Measurements from ENCODE around the gene ZNF273.

Gene ZNF273

DNA sequence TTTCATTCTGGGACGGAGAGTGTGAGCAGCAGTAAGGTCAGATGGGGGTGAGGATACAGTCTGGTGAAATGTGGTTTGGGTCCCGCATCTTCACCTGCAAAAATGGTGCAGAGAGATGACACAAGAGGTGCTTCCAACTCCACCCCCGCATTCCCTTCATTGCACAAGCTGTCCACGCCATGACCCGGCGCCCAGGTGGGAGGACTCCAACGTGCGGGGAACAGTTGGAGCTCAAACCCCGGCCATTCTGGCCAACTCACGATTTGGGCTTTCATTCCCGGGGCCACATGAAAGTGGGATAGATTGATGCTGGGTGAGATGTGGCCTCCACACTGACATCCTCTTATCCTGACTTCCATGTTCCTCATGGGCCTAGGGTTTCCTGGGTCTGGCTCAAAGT is 34.6 kb upstream of the ZNF273 start:
- TF ChIP-seq, protein P1, sequence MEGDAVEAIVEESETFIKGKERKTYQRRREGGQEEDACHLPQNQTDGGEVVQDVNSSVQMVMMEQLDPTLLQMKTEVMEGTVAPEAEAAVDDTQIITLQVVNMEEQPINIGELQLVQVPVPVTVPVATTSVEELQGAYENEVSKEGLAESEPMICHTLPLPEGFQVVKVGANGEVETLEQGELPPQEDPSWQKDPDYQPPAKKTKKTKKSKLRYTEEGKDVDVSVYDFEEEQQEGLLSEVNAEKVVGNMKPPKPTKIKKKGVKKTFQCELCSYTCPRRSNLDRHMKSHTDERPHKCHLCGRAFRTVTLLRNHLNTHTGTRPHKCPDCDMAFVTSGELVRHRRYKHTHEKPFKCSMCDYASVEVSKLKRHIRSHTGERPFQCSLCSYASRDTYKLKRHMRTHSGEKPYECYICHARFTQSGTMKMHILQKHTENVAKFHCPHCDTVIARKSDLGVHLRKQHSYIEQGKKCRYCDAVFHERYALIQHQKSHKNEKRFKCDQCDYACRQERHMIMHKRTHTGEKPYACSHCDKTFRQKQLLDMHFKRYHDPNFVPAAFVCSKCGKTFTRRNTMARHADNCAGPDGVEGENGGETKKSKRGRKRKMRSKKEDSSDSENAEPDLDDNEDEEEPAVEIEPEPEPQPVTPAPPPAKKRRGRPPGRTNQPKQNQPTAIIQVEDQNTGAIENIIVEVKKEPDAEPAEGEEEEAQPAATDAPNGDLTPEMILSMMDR (IDR thresholded peaks at IDR 0.05; ENCODE audit: low read depth, low read length): no peak
- DNase-seq (ENCODE audit: extremely low read depth, low read depth): no peak

DNA sequence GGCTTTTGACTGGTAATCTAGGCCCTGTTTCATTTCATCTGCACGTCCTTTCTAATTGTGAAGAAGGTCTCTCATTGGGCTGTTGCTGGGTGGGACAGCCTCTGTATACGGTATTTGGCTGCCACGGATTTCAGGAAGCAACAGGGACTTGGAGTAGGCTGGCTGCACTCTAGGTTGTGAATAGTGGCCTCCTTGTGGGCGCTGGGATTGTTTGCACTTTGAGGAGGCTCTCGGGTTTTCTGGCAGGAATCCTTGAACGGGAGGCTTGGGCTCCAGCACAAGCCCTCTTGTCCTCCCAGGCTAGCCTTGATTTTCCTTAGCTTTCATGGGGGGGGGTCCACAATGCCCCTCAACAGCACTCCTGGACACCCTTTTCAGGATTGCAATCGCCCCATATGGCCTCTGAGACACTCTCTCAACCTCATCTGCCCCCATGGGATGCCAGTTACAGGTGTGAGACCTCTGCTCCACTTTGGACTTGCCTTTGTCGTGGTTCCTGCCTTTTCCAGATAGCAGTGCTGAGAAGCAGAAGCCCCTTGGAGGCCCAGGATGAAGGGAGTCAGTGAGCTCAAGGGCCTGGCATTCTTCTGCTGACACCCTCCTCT is 33.9 kb upstream of the ZNF273 start:
- no peak for DNase-seq (ENCODE audit: extremely low read depth, low read depth)

DNA sequence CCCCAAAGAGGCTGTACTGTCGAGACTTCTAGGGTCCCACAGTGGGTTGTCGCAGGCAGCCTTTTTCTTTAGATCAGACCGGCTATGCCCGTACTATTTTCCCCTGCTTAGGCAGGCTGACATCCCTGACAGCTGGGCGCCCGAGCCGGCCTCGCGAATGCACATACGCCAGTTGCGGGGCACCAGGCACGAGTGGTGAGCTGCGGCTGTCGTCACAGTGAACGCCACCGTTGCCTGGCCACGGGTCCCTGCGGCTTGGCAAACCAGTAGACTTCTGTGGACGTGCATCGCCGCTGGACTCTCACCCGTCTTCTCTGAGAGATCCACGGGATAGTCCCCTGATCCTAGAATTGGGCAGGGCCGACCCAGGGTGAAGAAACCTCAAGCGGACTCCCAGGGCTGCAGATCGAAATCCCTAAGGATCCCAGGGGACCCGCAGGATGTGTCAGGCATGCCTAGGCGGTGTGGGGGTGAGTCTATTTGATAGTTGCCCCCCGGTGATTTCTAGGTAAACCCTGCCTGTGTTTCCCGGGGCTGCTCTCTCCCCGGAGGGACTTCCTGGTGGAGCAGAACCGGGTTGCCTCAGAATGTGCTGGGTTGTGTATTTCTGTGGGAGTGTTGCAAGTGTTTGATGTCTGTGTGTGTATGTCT is 33.0 kb upstream of the ZNF273 start:
- DNase-seq (ENCODE audit: extremely low read depth, low read depth): no peak
- TF ChIP-seq, protein P1 (IDR thresholded peaks at IDR 0.05; ENCODE audit: low read depth, low read length): no peak

More for the DNA sequence above, 33.9 kb upstream of the ZNF273 start:
- TF ChIP-seq, protein P1 (IDR thresholded peaks at IDR 0.05; ENCODE audit: low read depth, low read length): no peak

DNA sequence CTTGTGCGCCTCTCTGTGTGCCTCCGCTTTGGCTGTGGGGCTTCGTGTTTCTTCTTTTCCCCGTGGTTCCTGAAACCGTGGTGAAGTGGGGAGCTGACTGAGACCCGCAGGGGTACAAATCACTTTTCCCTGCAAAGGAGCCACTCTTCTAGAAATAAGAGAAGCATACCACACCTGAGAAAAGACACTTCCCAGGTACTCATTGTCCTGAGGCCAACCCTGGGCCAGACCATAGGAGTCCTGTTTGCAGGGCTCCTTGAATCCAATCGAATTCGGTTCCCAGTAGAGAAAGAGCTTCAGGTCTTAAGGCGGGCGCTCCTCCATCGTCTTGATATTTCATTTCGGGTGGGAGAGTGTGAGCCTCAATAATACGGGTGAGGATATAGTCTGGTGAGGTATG is 32.4 kb upstream of the ZNF273 start:
- no peak for DNase-seq (ENCODE audit: extremely low read depth, low read depth)
- TF ChIP-seq, protein P1 (IDR thresholded peaks at IDR 0.05; ENCODE audit: low read depth, low read length): no peak

DNA sequence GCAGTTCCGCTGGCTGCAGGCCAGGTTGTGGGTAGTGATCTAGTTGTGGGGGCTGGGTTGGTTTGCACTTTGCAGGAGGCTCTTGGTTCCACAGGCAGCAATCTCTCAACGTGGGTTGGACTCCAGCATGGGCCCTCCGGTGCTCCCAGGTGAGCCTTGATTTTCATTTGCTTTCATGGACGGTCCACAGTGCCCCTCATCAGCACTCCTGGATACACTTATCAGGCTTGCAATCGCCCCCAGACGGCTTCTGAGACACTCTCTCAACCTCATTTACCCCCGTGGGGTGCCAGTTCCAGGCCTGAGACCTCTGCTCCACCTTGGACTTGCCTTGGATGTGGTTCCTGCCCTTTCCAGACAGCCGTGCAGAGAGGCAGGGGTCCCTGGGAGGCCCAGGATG is 31.3 kb upstream of the ZNF273 start:
- no peak for DNase-seq (ENCODE audit: extremely low read depth, low read depth)
- TF ChIP-seq, protein P1 (IDR thresholded peaks at IDR 0.05; ENCODE audit: low read depth, low read length): no peak

DNA sequence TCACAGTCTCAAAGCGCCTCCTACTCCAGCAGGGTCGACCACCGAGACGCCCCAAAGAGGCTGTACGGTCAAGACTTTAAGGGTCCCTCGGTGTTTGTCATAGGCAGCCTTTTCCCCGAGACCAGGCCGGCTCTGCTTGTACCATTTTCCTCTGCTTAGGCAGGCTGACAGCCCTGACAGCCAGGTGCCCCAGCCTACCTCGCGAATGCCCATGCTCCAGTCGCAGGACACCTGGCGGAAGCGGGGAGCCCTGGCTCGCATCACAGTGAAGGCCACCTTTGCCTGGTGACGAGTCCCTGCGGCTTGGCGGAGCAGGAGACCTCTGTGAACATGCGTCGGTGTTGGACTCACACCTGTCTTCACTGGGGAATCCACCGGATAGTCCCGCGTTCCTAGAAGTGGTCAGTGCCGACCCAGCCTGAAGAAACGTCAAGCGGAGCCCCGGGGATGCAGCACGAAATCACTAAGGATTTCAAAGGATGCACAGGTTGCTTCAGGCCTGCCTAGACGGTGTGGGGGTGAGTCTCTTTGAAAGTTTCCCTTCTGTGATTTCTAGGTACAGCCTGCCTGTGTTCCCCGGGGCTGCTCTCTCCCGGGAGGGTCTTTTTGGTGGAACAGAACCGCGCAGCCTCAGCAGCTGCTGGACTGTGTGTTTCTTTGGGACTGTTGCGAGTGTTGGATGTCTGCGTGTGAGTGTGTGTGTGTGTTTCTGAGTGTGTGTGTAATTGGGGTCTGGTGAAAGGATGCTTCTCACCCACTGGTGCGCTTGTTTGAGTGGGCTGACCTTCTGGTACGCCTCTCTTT is 30.5 kb upstream of the ZNF273 start:
- TF ChIP-seq, protein P1 (IDR thresholded peaks at IDR 0.05; ENCODE audit: low read depth, low read length): no peak
- DNase-seq (ENCODE audit: extremely low read depth, low read depth): no peak

DNA sequence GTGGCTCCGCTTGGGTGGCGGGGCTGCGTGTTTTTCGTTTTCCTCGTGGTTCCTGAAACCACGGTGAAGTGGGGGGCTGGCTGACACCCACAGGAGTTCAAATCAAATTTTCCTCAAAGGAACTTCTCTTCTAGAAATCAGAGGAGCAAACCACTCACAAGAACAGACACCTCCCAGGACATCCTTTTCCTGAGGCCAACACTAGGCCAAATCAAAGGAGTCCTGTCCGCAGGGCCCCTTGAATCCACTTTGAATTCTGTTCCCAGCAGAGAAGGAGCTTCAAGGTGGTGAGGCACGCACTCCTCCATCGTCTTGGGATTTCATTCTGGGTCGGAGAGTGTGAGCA is 29.9 kb upstream of the ZNF273 start:
- no peak for DNase-seq (ENCODE audit: extremely low read depth, low read depth)
- TF ChIP-seq, protein P1 (IDR thresholded peaks at IDR 0.05; ENCODE audit: low read depth, low read length): no peak
